HG03565 (cell line): ENCODE data around the gene KIFAP3.
"Not testable (repeated sequence)": the region's sequence is repeated elsewhere in the genome, so short reads cannot be mapped to it uniquely, and the experiment has no call there.

ENCODE experiments used
- ATAC-seq: cut with Tn5 transposase; IDR thresholded peaks from one replicate; pipeline ENCODE4 v1.9.1; 2021; ENCODE audit warnings: mild to moderate bottlenecking, moderate library complexity; ENCODE audit not compliant: unreplicated experiment

The KIFAP3 gene

DNA sequence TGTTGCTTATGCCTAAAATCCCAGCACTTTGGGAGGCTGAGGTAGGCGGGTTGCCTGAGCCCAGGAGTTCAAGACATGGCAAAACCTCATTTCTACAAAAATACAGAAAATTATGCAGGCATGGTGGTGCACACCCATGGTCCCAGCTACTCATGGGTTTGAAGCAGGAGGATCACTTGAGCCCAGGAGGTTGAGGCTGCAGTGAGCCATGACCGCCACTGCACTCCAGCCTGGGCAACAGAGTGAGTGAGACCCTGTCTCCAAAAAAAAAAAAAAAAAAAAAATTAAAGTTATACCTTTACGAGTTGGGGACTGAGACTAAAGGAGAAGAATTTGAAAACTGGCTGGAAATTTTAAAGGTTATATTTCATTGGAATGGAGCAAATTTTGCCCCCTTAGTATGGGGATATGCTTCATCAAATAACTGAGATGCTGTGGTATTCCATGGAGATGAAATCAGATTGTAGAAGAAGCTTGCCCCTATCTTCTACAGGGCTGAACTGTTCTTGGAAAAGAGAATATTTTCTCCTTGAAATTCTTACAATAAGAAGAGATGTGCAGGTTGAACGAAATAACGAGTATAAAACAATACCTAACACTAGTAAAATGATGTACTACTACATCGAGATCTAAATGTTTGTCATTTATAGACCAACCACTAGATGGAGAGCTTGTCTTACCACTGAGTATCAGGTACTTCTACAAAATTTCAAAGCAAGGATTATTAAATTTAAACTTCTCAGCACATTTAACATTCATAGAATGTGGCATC is 145.9 kb downstream of the KIFAP3 start:
- peak; percentile 64 for ATAC-seq

DNA sequence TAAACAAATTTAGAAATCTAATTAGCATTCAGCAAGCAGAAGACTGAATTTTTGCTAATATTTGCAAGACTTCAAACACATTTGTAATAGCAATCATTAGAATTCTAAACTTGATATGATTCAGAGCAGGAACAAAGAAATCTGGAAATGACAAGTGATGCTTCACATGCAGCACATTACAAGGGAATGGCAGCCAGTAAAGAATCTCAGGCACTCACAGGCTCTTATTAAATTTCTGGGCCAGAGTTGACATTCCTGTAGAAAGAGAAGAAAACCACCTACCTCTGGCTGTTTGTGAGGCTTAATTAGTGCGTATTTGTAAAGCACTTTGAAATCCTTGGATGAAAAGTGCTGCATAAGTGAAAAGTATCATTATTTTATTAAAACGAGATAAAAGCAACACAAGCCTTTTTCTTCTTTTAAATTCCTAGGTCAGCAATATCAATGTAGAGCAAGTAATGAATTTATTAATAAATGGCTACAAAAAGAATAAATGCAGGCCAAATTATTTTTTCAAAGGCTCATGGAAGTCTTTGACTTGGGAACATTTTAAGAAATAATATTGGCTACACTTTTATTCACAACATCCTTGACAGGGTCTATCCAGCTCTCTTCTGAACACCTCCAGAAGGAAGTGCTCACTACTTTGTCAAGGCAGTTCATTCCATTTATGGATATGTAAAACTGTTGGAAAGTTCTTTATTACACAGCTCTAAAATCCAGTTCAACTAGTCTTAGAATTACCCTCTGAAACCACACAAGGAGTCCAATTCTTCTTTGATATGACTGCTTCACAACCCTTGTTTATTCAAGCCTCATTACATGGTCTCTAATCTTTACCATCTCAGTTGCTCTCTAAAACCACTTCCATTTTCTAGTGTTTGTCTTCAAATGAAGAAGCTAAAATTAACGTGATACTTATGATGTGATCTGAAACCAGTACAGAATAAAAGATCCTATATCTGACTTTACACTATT is 148.7 kb downstream of the KIFAP3 start:
- peak; percentile 77 for ATAC-seq

DNA sequence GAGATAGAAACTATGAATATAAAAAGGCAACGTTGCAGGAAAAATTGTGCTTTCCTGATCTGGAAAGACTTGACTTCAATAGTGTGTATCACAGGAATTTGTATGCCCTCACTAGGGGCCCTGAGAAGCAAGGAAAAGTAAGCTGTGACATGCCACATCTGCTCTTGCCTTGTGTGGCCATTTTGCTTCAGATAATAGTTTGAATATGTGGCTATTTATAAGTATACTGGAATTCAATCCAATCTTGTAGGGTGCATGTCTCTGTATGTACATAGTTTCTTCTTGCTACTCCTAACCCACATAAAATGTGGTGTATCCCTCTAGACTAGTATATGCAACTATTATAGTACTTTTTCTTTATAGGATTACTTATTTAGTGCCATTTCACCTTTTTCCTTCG is 149.7 kb downstream of the KIFAP3 start:
- no peak for ATAC-seq

DNA sequence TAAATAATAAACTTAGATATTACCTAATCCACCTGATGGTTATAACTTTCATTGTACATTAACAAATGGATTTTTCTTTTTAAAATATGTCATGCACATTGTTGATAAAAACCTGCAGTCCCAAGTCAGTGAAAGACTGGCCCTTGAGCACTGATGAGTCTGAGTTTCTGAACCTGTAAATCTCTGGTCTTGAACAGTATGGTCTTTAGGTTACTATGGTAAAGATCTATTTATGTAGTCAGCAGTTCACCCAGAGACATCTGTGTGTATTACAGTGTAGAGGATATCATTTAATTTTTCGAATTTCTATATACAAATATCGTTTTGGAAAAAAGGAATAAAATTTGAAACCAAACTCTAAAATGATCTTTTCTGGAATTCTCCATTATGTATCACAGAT is 150.4 kb downstream of the KIFAP3 start:
- no peak for ATAC-seq

DNA sequence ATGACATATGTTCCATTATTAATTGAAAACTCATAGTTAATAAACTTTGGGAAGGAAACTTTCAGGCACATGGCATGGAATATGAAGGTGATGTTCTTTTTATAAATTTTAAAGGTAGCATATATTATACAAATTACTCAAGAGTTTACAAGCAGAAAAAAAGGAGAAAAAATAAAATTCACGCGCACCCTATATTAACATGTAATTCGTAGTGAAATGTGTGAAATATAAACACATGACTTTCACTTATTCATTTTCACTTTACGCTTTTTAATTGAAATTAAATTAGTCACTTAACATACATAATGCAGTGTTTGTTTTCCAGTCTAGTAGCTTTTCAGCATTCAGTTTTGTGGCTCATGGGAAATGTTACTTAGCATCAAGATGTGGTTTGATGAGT is 153.4 kb downstream of the KIFAP3 start:
- no peak for ATAC-seq

DNA sequence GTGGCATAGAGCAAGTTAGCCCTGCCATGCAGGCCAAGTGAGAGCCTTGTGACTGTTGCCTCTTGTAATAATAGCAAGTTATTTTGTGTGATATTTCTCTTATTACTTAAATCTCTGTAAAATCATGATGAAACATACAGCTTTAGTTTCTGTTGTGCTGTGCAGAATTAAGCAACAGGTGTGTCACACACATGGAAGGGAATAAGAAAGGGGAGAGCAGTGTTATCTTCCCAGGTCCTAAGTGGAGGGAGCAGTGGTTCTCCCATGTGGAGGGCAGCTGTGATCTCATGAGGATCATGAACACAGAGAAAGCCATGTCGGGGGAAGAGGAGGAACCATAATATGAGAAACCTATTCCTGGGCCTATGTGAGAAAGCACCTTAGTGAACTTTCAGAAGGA is 155.6 kb downstream of the KIFAP3 start:
- no peak for ATAC-seq

DNA sequence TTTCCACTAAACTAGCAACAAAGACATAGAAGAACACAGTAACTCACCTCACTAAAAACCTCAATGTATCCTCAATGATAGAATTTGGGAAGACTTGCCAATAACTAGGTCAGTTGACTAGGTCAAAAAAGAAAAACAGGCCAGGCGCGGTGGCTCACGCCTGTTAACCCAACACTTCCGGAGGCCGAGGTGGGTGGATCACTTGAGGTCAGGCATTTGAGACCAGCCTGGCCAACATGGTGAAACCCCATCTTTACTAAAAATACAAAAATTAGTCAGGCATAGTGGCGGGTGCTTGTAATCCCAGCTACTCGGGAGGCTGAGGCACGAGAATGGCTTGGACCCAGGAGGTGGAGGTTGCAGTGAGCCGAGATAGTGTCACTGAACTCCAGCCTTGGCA is 156.3 kb downstream of the KIFAP3 start:
- not testable (repeated sequence) for ATAC-seq

DNA sequence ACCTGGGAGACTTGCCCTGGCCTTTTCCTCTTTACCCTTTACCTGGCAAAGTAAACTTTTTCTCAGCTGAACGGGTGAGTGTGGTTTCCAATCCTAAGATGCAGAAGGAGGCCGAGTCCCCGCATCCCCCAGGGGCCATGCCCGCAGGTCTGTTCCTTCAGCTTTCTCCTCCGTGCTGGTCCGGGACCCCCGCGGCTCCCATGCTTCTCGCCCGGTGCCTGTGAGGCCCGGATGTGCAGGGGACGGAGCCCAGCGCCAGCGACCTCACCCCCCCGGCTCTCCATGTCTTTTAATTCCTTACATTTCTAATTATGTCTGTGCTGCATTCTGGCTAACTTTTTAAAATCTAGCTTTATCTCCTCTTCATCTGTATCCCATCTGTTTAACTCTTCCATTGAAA is 159.3 kb downstream of the KIFAP3 start:
- no peak for ATAC-seq

DNA sequence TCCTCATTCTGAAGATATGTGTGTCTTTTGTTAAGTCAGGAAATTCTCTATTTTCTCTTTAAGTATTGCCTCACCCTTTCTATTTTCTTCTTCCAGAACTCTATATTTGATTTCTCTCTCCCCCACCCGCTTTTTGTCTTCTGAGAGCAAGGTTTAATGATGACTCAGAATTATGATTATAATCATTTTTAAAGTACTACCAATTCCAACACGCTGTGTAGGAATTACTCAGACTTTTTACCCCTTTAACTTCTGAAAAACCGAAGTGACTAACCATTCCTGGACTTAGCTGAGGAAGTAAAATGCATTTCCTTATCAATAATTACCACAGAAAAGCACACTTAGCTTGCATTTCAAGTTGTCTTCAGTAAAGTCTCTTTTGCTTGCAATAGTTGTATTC is 160.0 kb downstream of the KIFAP3 start:
- ATAC-seq = no peak

DNA sequence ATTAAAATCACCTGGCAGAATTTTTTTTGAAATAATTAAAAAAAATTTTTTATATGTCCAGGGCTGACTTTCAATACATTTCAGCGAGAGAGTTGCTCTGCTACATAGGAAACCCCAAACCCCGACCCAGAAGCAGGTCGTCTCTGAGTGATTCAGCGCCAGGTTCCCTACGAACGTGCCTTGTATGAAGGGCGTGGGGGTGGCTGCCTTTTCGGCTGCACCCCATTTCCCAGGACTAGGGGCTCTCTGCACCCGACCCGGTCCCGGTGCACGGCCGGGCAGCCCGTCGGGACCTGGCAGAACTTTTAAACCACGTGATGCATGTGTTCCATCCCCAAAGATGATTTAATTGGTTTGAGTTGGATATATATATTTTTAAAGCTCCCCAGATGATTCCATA is 165.0 kb downstream of the KIFAP3 start:
- no peak for ATAC-seq

DNA sequence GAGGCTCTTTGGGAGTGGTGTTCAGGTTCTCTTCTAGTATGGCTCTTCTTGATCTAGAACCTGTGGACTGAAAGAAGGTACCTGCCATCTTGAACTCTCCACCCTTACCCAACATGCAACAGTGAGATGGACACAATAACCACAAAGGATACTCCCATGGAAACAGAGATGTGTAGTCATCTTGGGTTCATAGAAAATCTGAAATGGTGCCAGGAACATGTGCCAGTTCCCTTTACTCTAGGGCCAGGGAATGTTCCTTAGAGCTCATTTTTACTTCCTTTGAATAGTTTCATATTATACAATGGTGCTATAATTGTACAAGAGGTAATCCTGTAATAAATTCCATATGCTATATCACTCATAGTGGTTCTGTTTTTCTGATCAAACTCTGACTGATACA is 167.6 kb downstream of the KIFAP3 start:
- ATAC-seq = no peak

DNA sequence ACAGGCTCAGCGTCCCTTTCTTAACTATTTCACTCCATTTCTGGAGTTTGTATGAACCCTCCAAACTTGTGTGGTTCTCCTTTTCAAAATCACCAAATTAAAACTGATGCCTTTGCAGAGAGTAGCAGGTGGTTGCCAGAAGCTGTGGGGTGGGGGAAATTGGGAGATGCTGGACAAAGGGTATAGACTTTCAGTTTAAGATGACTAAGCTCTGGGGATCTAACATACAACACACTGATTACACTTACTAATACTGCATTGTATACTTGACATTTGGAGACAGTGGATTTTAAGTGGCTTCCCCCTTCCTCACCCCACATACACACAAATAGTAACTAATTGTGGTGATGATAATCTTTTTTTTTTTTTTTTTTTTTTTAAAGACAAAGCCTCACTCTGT is 169.7 kb downstream of the KIFAP3 start:
- no peak for ATAC-seq

DNA sequence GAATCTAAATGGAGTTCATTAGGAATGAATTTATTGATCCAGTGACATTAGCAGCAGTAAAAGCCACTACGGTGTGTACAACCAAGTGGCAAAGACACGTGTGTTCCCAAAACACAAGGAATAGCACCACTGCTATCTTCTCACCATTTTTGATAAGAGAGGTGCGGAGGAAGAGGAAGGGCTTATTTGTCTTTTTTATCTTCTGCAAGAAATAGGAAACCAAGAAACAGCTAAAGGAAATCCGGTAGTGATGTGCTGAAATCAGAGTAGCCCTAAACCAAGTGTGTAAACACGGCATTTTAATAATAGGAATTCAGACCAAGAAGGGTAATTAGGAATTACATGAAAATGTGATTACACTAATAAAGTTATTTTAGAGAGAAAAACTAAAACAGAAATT is 171.7 kb downstream of the KIFAP3 start:
- ATAC-seq = no peak

DNA sequence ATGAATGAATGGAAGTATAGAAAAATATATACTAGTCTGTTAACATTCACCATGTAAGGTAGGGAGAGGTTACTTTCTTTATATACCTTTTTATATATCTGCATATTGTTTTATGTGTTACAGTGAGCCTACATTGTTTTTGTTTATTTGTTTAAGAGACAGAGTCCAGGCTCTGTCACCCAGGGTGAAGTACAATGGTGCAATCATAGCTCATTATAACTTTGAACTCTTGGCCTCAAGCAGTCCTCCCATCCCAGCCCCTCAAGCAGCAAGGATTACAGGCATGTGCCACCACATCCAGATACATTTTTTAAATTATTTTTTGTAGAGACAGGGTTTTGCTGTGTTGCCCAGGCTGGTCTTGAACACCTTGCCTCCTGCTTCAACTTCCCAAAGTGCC is 173.4 kb downstream of the KIFAP3 start:
- no peak for ATAC-seq

DNA sequence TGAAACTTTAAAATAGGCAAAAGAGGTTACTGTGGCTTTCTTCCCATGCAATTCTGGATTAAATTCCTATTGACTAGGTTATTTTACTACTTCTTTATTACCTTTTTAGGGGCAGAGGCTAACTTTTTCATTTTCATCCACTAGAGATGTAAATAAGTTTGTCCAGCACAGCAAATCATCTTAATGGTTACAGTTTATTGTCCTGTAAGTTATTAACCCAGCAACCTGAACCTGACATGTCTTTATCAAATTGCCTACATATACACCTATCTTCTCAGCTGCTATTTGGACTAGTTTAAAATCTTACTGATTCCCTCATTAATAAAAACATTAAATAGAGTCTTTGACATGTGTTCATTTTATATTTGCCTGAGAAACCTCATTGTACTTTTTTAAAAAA is 173.9 kb downstream of the KIFAP3 start:
- ATAC-seq = no peak

DNA sequence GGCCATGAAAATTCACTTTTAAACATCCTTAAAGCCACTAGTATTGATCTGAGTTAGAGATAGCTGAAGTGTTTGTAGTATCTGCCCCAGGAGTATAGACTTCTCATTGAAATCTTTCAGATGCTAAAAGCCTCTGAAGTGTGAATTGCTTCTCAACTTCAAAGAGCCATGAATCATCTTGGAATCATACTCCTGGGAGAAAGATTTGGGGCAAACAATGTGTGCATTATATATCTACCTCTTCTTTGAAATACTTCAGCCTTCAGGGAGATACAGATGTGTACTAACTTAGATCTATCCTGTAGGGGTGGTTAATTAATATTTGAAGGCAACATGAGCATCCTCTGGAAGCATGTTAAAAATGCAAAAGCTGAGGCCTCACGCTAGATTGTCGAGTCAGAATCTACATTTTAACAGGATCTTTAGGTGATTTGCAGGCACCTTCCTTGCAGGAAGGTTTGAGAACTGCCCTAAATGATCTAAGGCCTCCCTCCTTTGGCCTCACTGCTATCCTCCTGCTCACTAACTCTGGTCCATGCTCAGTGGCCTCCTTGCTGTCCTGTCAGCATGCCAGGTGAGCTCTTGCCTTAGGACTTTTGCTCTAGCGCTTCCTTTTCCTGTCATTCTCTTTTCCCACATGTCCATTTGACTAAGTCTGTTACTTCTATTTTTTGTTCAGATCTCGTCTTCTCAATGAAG is 174.8 kb downstream of the KIFAP3 start:
- no peak for ATAC-seq

DNA sequence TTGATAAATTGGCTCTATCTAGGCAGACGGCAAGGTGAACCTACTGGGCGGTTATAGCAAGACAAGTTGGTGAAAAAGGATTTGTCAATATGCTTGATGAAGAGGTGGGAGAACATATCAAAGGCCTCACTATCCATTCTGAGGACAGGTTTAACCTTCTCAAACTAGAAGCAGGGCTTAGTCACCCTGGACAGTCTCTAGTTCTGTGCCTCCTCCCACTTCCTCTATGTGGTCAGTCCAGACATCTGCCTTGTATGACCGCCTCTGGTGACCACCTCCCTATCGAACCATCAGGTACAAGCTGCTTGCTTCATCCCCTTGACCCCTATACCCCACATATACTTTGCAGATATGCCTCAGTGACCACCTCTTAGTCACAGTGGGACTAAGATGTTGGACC is 178.5 kb downstream of the KIFAP3 start:
- ATAC-seq = no peak

DNA sequence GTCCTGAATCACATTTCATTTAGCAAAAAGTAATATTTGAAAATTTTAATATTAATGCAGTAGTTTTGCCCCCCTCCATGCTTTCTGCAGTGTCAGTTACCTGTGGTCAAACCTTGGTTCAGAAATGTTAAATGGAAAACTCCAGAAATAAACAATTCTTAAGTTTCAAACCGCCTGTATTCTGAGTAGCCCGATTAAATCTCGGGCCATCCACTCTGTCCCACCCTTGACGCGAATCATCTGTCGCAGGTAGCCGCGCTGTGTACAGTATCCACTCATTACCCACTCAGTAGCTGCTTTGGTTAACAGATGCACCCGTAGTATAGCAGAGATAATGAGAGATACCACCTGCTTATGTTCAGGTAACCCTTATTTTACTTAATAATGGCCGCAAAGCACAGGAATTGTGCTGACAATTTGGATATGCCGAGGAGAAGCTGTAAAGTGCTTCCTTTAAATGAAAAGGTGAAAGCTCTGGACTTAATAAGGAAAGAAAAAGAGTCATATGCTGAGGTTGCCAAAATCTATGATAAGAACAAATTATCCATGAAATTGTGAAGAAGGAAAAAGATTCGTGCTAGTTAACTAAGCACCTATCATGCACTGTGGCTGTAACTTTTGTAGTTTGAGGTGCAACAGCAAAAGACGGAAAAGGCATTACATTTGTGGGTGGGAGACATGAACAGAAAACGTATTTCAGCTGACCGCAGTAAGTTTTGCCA is 179.9 kb downstream of the KIFAP3 start:
- no peak for ATAC-seq

DNA sequence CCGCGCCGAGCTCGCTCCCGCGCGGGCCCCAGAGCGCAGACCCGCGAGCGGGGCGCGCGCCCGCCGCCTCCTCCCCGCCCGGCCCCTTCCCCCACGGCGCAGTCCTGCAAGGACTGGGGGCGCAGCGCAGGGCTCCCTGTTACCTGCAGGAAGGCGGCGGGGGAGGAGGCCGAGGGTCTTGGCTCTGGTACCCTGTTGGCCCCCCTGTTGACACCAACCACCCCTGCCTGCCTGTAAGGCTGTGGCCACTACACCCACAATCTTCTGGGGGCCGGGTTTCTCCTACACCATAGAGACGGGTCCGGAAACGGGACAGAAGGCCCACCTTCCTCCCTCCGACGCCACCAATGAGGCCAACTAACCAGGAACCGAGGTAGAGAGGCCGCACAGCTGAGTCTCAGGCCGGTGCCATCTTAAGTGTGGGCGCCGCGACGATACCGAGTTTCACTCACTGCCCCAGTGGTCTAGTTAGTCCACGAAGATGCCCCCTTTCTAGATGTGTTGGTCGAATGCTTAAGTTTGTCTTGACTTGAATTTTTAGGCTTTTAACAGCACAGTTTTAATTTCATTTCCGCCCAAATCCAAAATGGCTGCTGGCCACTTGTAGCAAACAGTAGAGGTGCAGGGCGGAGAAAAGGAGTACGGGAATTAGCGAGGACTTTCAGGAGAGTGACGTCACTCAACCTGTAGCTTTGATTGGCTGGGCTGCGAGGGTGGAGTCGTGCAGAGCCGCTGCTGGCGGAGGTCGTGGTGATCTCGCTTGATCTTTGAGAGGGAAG is 180.7 kb downstream of the KIFAP3 start, which contains the start of gene SCYL3:
Gene SCYL3, minus strand, starts transcription at position 252 of the 779 bp plus-strand sequence. CDS start 5,056 bp downstream, outside the sequence.
- peak; percentile 65 for ATAC-seq
